ENCODE results near the gene PRR13.

The PRR13 gene

DNA sequence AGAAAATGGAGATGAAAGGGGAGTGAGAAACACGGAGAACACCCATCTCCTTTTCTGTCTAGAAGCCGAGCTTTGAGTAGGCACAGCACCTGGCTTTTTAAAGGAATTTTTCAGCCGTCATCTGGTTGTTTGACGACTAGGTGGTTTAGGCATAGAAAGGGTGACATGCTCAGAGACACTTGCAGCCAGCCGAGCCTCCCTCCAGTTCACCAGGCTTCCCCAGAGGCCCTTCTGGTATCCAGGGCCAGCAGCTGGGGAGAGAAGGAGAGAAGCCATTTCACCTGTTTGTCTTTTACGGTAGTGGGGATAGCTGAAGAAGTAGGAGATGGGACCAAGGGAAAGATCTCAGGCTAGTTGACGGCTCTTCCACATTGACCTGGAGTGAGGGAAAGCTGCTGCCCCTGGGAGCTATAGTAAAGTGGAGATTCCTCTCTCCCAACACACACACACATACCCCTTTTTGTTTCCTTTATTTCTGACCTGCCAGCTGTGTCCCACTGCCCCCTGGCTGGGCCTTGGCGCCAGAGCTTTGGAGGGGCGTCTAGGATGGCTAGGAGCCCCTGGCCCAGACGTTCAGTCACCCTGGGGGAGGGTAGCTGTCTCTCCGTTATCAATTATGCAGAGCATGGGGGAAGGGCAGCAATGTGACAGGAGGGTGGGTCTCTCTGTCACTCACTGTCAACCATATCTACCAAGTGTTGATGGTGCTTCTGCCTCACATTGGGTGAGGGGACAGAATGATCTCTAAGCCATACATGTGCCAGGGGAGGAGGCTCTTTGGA, 52.3 kb downstream of the PRR13 start:
- DNase-seq (ENCODE audit: low read depth), result no peak

Data from activated T-helper 1 cell treated with Interleukin-2 at 50 U/mL for 16 hours (primary cell).